Spleen (tissue), 11 donors: Measurements from ENCODE around the gene RAB11FIP4. TPM values are rescaled to one million over a fixed set of nuclear protein-coding genes. Genes with fewer than 3 reads are reported as not detected.
A peak's percentile ranks its signal among the peaks of the same experiment; 100 is the strongest.

Experiments used
- DNase-seq: peaks from one replicate; pipeline ENCODE4 v3.0.0-alpha.2; 2020
- H3K27ac ChIP-seq, 8 donors: fragments of 200-600 bp; sonication (generic) in 7 of 8; 1 replicate in 4 of 8; 2 replicates in 4 of 8; pipeline versions ENCODE4 v1.5.0 to v1.8.0; 2016 to 2021; ENCODE audit warnings: inconsistent platforms in 4 of 8, mild to moderate bottlenecking in 4 of 8, moderate library complexity in 1 of 8
- H3K27me3 ChIP-seq, 7 donors: fragments of 200-600 bp; sonication (generic) in 6 of 7; replicated peaks in 1 of 7; 1 replicate in 4 of 7; 2 replicates in 3 of 7; pipeline versions ENCODE4 v1.5.0 to v1.8.0; 2016 to 2021; ENCODE audit warnings: inconsistent platforms in 3 of 7, mild to moderate bottlenecking in 1 of 7
- H3K36me3 ChIP-seq, 6 donors: fragments of 200-600 bp; sonication (generic) in 5 of 6; 1 replicate in 4 of 6; 2 replicates in 2 of 6; pipeline versions ENCODE4 v1.5.0 to v1.8.0; 2016 to 2021; ENCODE audit warnings: inconsistent platforms in 2 of 6
- H3K4me1 ChIP-seq, 6 donors: fragments of 200-600 bp; sonication (generic) in 5 of 6; 1 replicate in 3 of 6; 2 replicates in 3 of 6; pipeline versions ENCODE4 v1.5.0 to v1.8.0; 2016 to 2021; ENCODE audit warnings: inconsistent platforms in 3 of 6
- H3K4me3 ChIP-seq, 8 donors: fragments of 200-600 bp; sonication (generic) in 7 of 8; 1 replicate in 4 of 8; 2 replicates in 4 of 8; pipeline versions ENCODE4 v1.5.0 to v1.8.0; 2016 to 2021; ENCODE audit warnings: inconsistent platforms in 4 of 8, mild to moderate bottlenecking in 4 of 8, moderate library complexity in 2 of 8
- H3K9me3 ChIP-seq, 8 donors: fragments of 200-600 bp; sonication (generic) in 7 of 8; 1 replicate in 4 of 8; 2 replicates in 4 of 8; pipeline versions ENCODE4 v1.5.0 to v1.8.0; 2016 to 2021; ENCODE audit warnings: inconsistent platforms in 4 of 8
- POLR2A ChIP-seq, 3 donors: fragments of 450-650 bp; IDR thresholded peaks; one replicate each; pipeline ENCODE4 v1.5.1; 2017; ENCODE audit warnings: antibody characterized with exemption in 3 of 3, mild to moderate bottlenecking in 1 of 3
- POLR2AphosphoS5 ChIP-seq, 3 donors: sonication (generic); formaldehyde crosslinking; IDR thresholded peaks; one replicate each; pipeline ENCODE4 v1.5.1; 2017; ENCODE audit warnings: antibody characterized with exemption in 3 of 3
- WGBS, 5 donors: extraction: QIAGEN DNeasy Blood & Tissue Kit in 3 of 5; methylation state at CpG; one replicate each; pipeline versions ENCODE4 v1.1.5 to v1.1.7; 2013 to 2018; 5-methylcytosine and 5-hydroxymethylcytosine counted together
- intact Hi-C: fragments of 100-400 bp; cut with DNase I; formaldehyde crosslinking; loops from one replicate; pipeline ENCODE4 v1.15.0; 2023; ENCODE audit warnings: low total_unique reads
- polyA plus RNA-seq, 3 donors: library from polyadenylated mRNA; stranded (reverse); fragments of 200-250 nt; gene quantifications; one replicate each; pipeline ENCODE4 v1.2.1, GENCODE V29; 2013
- total RNA-seq, 7 donors: library from RNA; depleted of rRNA in 3 of 7; stranded (reverse); fragments of >200 nt in 3 of 7; fragmentation: NEBNext Ultra II Directional in 4 of 7; extraction: Animal tissue kit (Norgen Biotek cat#: 25700) in 4 of 7; gene quantifications; one replicate each; pipeline versions ENCODE4 v1.1.0 to v1.2.1, GENCODE V29; 2016 to 2021
- TF ChIP-seq, protein P1 (sequence below), 11 experiments: fragments of 200-600 bp in 7 of 11; fragments of 450-650 bp in 4 of 11; sonication (generic) in 4 of 11; IDR thresholded peaks in 8 of 11; conservative IDR thresholded peaks in 3 of 11; 1 replicate in 7 of 11; 2 replicates in 4 of 11; pipeline versions ENCODE4 v1.4.0 to v1.8.0; 2016 to 2021; ENCODE audit warnings: antibody characterized with exemption in 11 of 11, inconsistent platforms in 4 of 11, mild to moderate bottlenecking in 1 of 11
- donor health status: healthy with polysubstance abuse.
- donor health status: DM: no; HTN: no; CAD: no; lungs with moderate emphysema.
- donor health status: DM: no; HTN: no; CAD: no.
- donor health status: Bipolar disorder and iron deficiency.
- donor health status: healthy.
- donor health status: DM: no; HTN: no; CAD: no.
- donor health status: DM: yes; HTN: yes; CAD: no.

Gene RAB11FIP4
- total and polyA plus RNA-seq, 10 donors = 5.5 to 25.2 (median 20.9) TPM

GRCh38 chr17:31515267-31515666 lies 123.8 kb downstream of the RAB11FIP4 start:
- Histone ChIP-seq H3K36me3 (peaks cover 0 to 31% (median 5%) of the 10 kb centered on the region in 6 donors), H3K4me3 (no peak overlapping the region), H3K27ac (no peak overlapping the region), H3K27me3 (no peaks in the 10 kb centered on the region), H3K9me3 (no peaks in the 10 kb centered on the region), H3K4me1 (peaks cover 9 to 44% (median 16%) of the 10 kb centered on the region in 6 donors)
- TF ChIP-seq POLR2AphosphoS5 (IDR thresholded peaks at IDR 0.05) (no peak), POLR2A (IDR thresholded peaks at IDR 0.05) (no peak)
- TF ChIP-seq, protein P1, sequence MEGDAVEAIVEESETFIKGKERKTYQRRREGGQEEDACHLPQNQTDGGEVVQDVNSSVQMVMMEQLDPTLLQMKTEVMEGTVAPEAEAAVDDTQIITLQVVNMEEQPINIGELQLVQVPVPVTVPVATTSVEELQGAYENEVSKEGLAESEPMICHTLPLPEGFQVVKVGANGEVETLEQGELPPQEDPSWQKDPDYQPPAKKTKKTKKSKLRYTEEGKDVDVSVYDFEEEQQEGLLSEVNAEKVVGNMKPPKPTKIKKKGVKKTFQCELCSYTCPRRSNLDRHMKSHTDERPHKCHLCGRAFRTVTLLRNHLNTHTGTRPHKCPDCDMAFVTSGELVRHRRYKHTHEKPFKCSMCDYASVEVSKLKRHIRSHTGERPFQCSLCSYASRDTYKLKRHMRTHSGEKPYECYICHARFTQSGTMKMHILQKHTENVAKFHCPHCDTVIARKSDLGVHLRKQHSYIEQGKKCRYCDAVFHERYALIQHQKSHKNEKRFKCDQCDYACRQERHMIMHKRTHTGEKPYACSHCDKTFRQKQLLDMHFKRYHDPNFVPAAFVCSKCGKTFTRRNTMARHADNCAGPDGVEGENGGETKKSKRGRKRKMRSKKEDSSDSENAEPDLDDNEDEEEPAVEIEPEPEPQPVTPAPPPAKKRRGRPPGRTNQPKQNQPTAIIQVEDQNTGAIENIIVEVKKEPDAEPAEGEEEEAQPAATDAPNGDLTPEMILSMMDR (IDR thresholded peaks at IDR 0.05 in 8 of 11, conservative IDR thresholded peaks at IDR 0.05 in 3 of 11) = no peak
- WGBS, 5 donors = 83 to 93% (median 90%) methylated on average over 8 of the region's 8 CpGs
- DNase-seq = peak; percentile 54
- intact Hi-C loops = no loop called here

GRCh38 chr17:31517524-31517923 lies 126.0 kb downstream of the RAB11FIP4 start:
- DNase-seq = peak; percentile 67
- WGBS, 5 donors = 67 to 70% (median 68%) methylated on average over 11 of the region's 11 CpGs

GRCh38 chr17:31518478-31518877 lies 127.0 kb downstream of the RAB11FIP4 start:
- Histone ChIP-seq H3K4me3 (no peak overlapping the region), H3K9me3 (peaks cover 0 to 6% (median 4%) of the 10 kb centered on the region in 8 donors), H3K4me1 (peaks cover 0 to 22% (median 0%) of the 10 kb centered on the region in 6 donors), H3K27me3 (no peaks in the 10 kb centered on the region), H3K27ac (no peak overlapping the region), H3K36me3 (peaks cover 0 to 63% (median 25%) of the 10 kb centered on the region in 6 donors)
- intact Hi-C loops = no loop called here
- 81 to 97% (median 93%) methylated on average over 4 of the region's 4 CpGs for WGBS, 5 donors
- peak; percentile 18 for DNase-seq
- TF ChIP-seq POLR2AphosphoS5 (IDR thresholded peaks at IDR 0.05) (no peak), POLR2A (IDR thresholded peaks at IDR 0.05) (no peak)
- TF ChIP-seq, protein P1 (IDR thresholded peaks at IDR 0.05 in 8 of 11, conservative IDR thresholded peaks at IDR 0.05 in 3 of 11) = no peak

More at GRCh38 chr17:31517524-31517923, 126.0 kb downstream of the RAB11FIP4 start:
- H3K27ac ChIP-seq = no peak overlapping the region
- H3K36me3 ChIP-seq = peaks cover 0 to 54% (median 16%) of the 10 kb centered on the region in 6 donors
- H3K9me3 ChIP-seq = no peaks in the 10 kb centered on the region
- no peak overlapping the region for H3K4me3 ChIP-seq
- H3K4me1 ChIP-seq = peaks cover 0 to 22% (median 0%) of the 10 kb centered on the region in 6 donors
- H3K27me3 ChIP-seq = no peaks in the 10 kb centered on the region
- intact Hi-C loops = no loop called here
- no peak for TF ChIP-seq POLR2AphosphoS5 (IDR thresholded peaks at IDR 0.05)
- TF ChIP-seq, protein P1 (IDR thresholded peaks at IDR 0.05 in 8 of 11, conservative IDR thresholded peaks at IDR 0.05 in 3 of 11) = peak in 3 of 11 experiments; percentile 6 to 26 (median 10)

DNA sequence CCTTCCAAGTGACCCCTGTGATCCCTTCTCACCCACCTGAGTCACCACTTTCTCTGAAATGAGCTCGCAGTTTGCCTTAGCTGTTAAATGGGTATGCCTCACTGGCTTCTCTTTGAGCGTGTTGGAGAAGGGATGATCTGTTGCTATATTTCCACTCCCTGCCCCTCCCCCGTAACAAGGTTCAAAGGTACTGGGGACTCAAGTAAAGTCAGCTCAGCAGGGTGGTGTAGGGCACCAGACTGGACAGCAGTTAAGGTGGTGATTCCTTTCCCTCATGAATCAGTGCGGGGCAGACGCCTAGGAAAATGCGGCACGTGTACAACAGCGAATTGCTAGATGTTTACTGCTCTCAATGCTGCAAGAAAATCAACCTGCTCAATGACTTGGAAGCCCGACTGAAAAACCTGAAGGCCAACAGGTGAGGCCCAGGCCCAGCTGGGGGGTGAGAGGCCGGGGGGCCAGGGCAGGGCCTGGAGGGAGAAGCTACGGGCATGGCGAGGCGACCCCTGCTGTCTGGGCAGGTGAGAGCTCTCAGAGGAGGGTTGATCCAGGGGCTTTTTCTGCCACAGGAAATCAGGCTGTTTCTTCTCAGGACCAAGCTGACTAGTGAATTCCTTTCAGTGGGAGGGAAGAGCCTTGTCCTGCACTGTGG lies 130.3 kb downstream of the RAB11FIP4 start:
- intact Hi-C loops = no loop called here
- peaks cover 0 to 19% (median 9%) of the 10 kb centered on the region in 6 donors for H3K4me1 ChIP-seq
- 90 to 95% (median 93%) methylated on average over 13 of the region's 13 CpGs for WGBS, 5 donors
- H3K27ac ChIP-seq = no peak overlapping the region
- peak; percentile 58 for DNase-seq
- no peak overlapping the region for H3K4me3 ChIP-seq
- H3K36me3 ChIP-seq = peaks cover 0 to 92% (median 40%) of the 10 kb centered on the region in 6 donors
- peak in 1 of 3 donors; percentile 6 for TF ChIP-seq POLR2AphosphoS5 (IDR thresholded peaks at IDR 0.05)
- no peak for TF ChIP-seq POLR2A (IDR thresholded peaks at IDR 0.05)
- peaks cover 0 to 15% (median 11%) of the 10 kb centered on the region in 8 donors for H3K9me3 ChIP-seq
- no peaks in the 10 kb centered on the region for H3K27me3 ChIP-seq
